IMR-90 (cell line): ENCODE measurements around the gene FAM186B. TPM values are rescaled to one million over a fixed set of nuclear protein-coding genes. Genes with fewer than 3 reads are reported as not detected.

ENCODE experiments used
- ATAC-seq: fragments of 200-7000 bp; cut with Tn5 transposase; 2 replicates; pipeline ENCODE4 v1.9.1; 2020; ENCODE audit warnings: low read depth, mild to moderate bottlenecking, moderate library complexity
- BruUV-seq: library from RNA; stranded (reverse); fragments of 400-500 nt; replicated peaks from 2 replicates; lab custom pipeline; 2021; lab: Mats Ljungman, UMichigan
- CTCF ChIA-PET: fragments of 300-600 bp; formaldehyde crosslinking; extraction: SDS; loops from one replicate; lab custom pipeline; 2021; ENCODE audit warnings: antibody characterized with exemption; lab: Yijun Ruan, JAX
- POLR2A ChIA-PET: fragments of 300-600 bp; sonication (Branson Sonifier 250); formaldehyde crosslinking; loops from one replicate; lab custom pipeline; 2022; ENCODE audit warnings: antibody characterized with exemption; ENCODE audit not compliant: unreplicated experiment; lab: Charles Lee
- DNase-seq: peaks from one replicate; pipeline ENCODE4 v3.0.0; 2013
- H2AFZ ChIP-seq: replicated peaks from 2 replicates; pipeline ENCODE3; 2013; ENCODE audit warnings: low read length, mild to moderate bottlenecking; ENCODE audit not compliant: poor library complexity
- H2AK5ac ChIP-seq: 2 replicates; pipeline ENCODE4 v1.6.1; 2013; ENCODE audit warnings: low read depth, low read length, inconsistent platforms
- H2AK9ac ChIP-seq: replicated peaks from 2 replicates; pipeline ENCODE3; 2013; ENCODE audit warnings: mild to moderate bottlenecking, low read depth, low read length, moderate library complexity; ENCODE audit not compliant: poor library complexity
- H2BK120ac ChIP-seq: 2 replicates; pipeline ENCODE4 v1.6.1; 2013; ENCODE audit warnings: low read depth, low read length, inconsistent platforms
- H2BK15ac ChIP-seq: 3 replicates; pipeline ENCODE4 v1.6.1; 2013; ENCODE audit warnings: low read depth, low read length, inconsistent platforms
- H2BK20ac ChIP-seq: 2 replicates; pipeline ENCODE4 v1.6.1; 2013; ENCODE audit warnings: low read depth, mild to moderate bottlenecking, inconsistent platforms, low read length, moderate library complexity
- H2BK5ac ChIP-seq: 2 replicates; pipeline ENCODE4 v1.6.1; 2013; ENCODE audit warnings: mild to moderate bottlenecking, low read depth, low read length, inconsistent platforms; ENCODE audit not compliant: poor library complexity, severe bottlenecking
- H3K14ac ChIP-seq: replicated peaks from 2 replicates; pipeline ENCODE4 v1.6.1; 2013; ENCODE audit warnings: low read depth, low read length, inconsistent platforms
- H3K18ac ChIP-seq: 2 replicates; pipeline ENCODE4 v1.6.1; 2013; ENCODE audit warnings: low read depth, low read length, control low read depth
- H3K23ac ChIP-seq: 2 replicates; pipeline ENCODE4 v1.6.1; 2013; ENCODE audit warnings: low read depth, low read length, inconsistent platforms
- H3K27ac ChIP-seq: 2 replicates; pipeline ENCODE4 v1.5.1; 2013; ENCODE audit warnings: mild to moderate bottlenecking, control low read depth, low read length; ENCODE audit not compliant: insufficient read depth
- H3K27me3 ChIP-seq: 2 replicates; pipeline ENCODE4 v1.6.1; 2013; ENCODE audit warnings: low read length; ENCODE audit not compliant: control insufficient read depth, insufficient read depth
- H3K36me3 ChIP-seq: 2 replicates; pipeline ENCODE4 v1.6.1; 2013; ENCODE audit warnings: low read length, mixed read lengths; ENCODE audit not compliant: control insufficient read depth, insufficient read depth
- H3K4ac ChIP-seq: 2 replicates; pipeline ENCODE4 v1.6.1; 2013; ENCODE audit warnings: low read depth, low read length, inconsistent platforms
- H3K4me1 ChIP-seq: 2 replicates; pipeline ENCODE4 v1.6.1; 2013; ENCODE audit warnings: low read length, mixed read lengths; ENCODE audit not compliant: control insufficient read depth, insufficient read depth
- H3K4me2 ChIP-seq: 2 replicates; pipeline ENCODE4 v1.6.1; 2013; ENCODE audit warnings: low read depth, mild to moderate bottlenecking, control low read depth, low read length, moderate library complexity
- H3K4me3 ChIP-seq: 2 replicates; pipeline ENCODE4 v1.5.1; 2013; ENCODE audit warnings: low read depth, mild to moderate bottlenecking, control low read depth, low read length, moderate library complexity; ENCODE audit not compliant: insufficient read depth
- H3K56ac ChIP-seq: 2 replicates; pipeline ENCODE4 v1.6.1; 2013; ENCODE audit warnings: low read length, inconsistent platforms; ENCODE audit not compliant: insufficient read depth; ENCODE audit errors: extremely low read depth
- H3K79me1 ChIP-seq, 2 experiments: 2 replicates each; pipeline ENCODE4 v1.6.1; 2013; ENCODE audit warnings: low read length in 2 of 2, inconsistent platforms in 1 of 2, low read depth in 1 of 2
- H3K9ac ChIP-seq: 2 replicates; pipeline ENCODE4 v1.6.1; 2013; ENCODE audit warnings: low read depth, low read length, control low read depth
- H3K9me1 ChIP-seq: 2 replicates; pipeline ENCODE4 v1.6.1; 2013; ENCODE audit warnings: low read length, inconsistent platforms; ENCODE audit not compliant: insufficient read depth
- H3K9me3 ChIP-seq: 2 replicates; pipeline ENCODE4 v1.6.1; 2013; ENCODE audit warnings: low read length; ENCODE audit not compliant: control insufficient read depth, insufficient read depth
- H4K20me1 ChIP-seq: 2 replicates; pipeline ENCODE4 v1.6.1; 2013; ENCODE audit warnings: low read length, inconsistent platforms; ENCODE audit not compliant: insufficient read depth
- H4K5ac ChIP-seq: 2 replicates; pipeline ENCODE4 v1.6.1; 2013; ENCODE audit warnings: mild to moderate bottlenecking, low read depth, low read length, control low read depth
- H4K8ac ChIP-seq, 2 experiments: 2 replicates each; pipeline ENCODE4 v1.6.1; 2013; ENCODE audit warnings: low read depth in 2 of 2, low read length in 2 of 2, control low read depth in 1 of 2, inconsistent platforms in 1 of 2
- H4K91ac ChIP-seq: 2 replicates; pipeline ENCODE4 v1.6.1; 2013; ENCODE audit warnings: low read depth, low read length, inconsistent platforms; ENCODE audit not compliant: insufficient read depth
- BHLHE40 ChIP-seq: fragments of 150-350 bp; IDR thresholded peaks from 2 replicates; pipeline ENCODE4 v1.6.1; 2016; ENCODE audit warnings: mild to moderate bottlenecking, low read depth, low read length
- CEBPB ChIP-seq: IDR thresholded peaks from 2 replicates; pipeline ENCODE4 v1.6.1; 2012; ENCODE audit warnings: low read depth, low read length, improper control_type of control experiment
- CHD1 ChIP-seq: IDR thresholded peaks from 2 replicates; pipeline ENCODE4 v1.6.1; 2012; ENCODE audit warnings: low read depth, low read length, improper control_type of control experiment
- CTCF ChIP-seq: conservative IDR thresholded peaks from 2 replicates; pipeline ENCODE4 v1.5.1; 2012; ENCODE audit warnings: mild to moderate bottlenecking, low read depth, low read length, improper control_type of control experiment
- FOS ChIP-seq: fragments of 150-350 bp; IDR thresholded peaks from 2 replicates; pipeline ENCODE4 v1.6.1; 2016; ENCODE audit warnings: low read depth, low read length
- MAFK ChIP-seq: IDR thresholded peaks from 2 replicates; pipeline ENCODE4 v1.6.1; 2012; ENCODE audit warnings: low read depth, low read length, improper control_type of control experiment
- MAZ ChIP-seq: IDR thresholded peaks from 2 replicates; pipeline ENCODE4 v1.6.1; 2012; ENCODE audit warnings: low read depth, mild to moderate bottlenecking, low read length, improper control_type of control experiment, moderate library complexity, borderline replicate concordance
- MXI1 ChIP-seq: IDR thresholded peaks from 2 replicates; pipeline ENCODE4 v1.6.1; 2012; ENCODE audit warnings: low read depth, mild to moderate bottlenecking, low read length, moderate library complexity, borderline replicate concordance
- NFE2L2 ChIP-seq: fragments of 150-350 bp; IDR thresholded peaks from 2 replicates; pipeline ENCODE4 v1.6.1; 2016; ENCODE audit warnings: low read depth, mild to moderate bottlenecking, low read length
- POLR2A ChIP-seq: IDR thresholded peaks from 2 replicates; pipeline ENCODE4 v1.6.1; 2012; ENCODE audit warnings: mild to moderate bottlenecking, low read depth, low read length
- RAD21 ChIP-seq: IDR thresholded peaks from 2 replicates; pipeline ENCODE4 v1.6.1; 2012; ENCODE audit warnings: low read length, improper control_type of control experiment
- RCOR1 ChIP-seq: IDR thresholded peaks from 2 replicates; pipeline ENCODE4 v1.6.1; 2012; ENCODE audit warnings: mild to moderate bottlenecking, low read length, improper control_type of control experiment; ENCODE audit not compliant: insufficient replicate concordance
- RFX5 ChIP-seq: IDR thresholded peaks from 2 replicates; pipeline ENCODE4 v1.8.0; 2012; ENCODE audit warnings: low read depth, mild to moderate bottlenecking, low read length, moderate library complexity
- SMC3 ChIP-seq: fragments of 150-350 bp; IDR thresholded peaks from 2 replicates; pipeline ENCODE4 v1.6.1; 2016; ENCODE audit warnings: low read depth, mild to moderate bottlenecking, antibody characterized with exemption, low read length, moderate library complexity
- WGBS, 2 experiments: methylation state at CpG; one replicate each; pipeline versions ENCODE4 v1.1.5 to v1.1.7; 2013; ENCODE audit warnings: missing lambda C conversion rate in 2 of 2; ENCODE audit not compliant: insufficient read length in 1 of 2; ENCODE audit errors: extremely low coverage in 2 of 2; 5-methylcytosine and 5-hydroxymethylcytosine counted together
- dilution Hi-C: fragments of 300-500 bp; cut with HindIII; formaldehyde crosslinking; loops from one replicate; pipeline ENCODE4 v1.14.3; 2018; ENCODE audit warnings: low sequenced_read_pairs; ENCODE audit not compliant: unreplicated experiment
- in situ Hi-C: fragments of 300-500 bp; cut with MboI; formaldehyde crosslinking; loops from 3 replicates; pipeline ENCODE4 v1.14.3; 2019; ENCODE audit warnings: low sequenced_read_pairs, inconsistent platforms, mixed read lengths
- intact Hi-C: fragments of 100-400 bp; cut with micrococcal nuclease; formaldehyde crosslinking; loops from 2 replicates; pipeline ENCODE4 v1.10.0; 2022
- polyA plus RNA-seq, 3 experiments: library from polyadenylated mRNA; depleted of rRNA; stranded (reverse); fragments of >200 nt; gene quantifications; 2 replicates each; pipeline ENCODE4 v1.2.3, GENCODE V29; 2012; ENCODE audit warnings: low replicate concordance in 1 of 3
- total RNA-seq: library from RNA; depleted of rRNA; stranded (reverse); fragments of >200 nt; gene quantifications from 2 replicates; pipeline ENCODE4 v1.2.3, GENCODE V29; 2012
- TF ChIP-seq, protein P1 (sequence below): fragments of 150-350 bp; IDR thresholded peaks from 2 replicates; pipeline ENCODE4 v1.6.1; 2017; ENCODE audit warnings: mild to moderate bottlenecking, antibody characterized with exemption, low read length, low read depth
- TF ChIP-seq, protein P2 (sequence below): fragments of 150-350 bp; IDR thresholded peaks from 2 replicates; pipeline ENCODE4 v1.6.1; 2016; ENCODE audit warnings: low read depth, mild to moderate bottlenecking, low read length, moderate library complexity, borderline replicate concordance

FAM186B gene
- total and polyA plus RNA-seq, 2 of the 4 experiments (the other 2 are of a cell fraction), result 0.10 to 0.18 TPM

DNA sequence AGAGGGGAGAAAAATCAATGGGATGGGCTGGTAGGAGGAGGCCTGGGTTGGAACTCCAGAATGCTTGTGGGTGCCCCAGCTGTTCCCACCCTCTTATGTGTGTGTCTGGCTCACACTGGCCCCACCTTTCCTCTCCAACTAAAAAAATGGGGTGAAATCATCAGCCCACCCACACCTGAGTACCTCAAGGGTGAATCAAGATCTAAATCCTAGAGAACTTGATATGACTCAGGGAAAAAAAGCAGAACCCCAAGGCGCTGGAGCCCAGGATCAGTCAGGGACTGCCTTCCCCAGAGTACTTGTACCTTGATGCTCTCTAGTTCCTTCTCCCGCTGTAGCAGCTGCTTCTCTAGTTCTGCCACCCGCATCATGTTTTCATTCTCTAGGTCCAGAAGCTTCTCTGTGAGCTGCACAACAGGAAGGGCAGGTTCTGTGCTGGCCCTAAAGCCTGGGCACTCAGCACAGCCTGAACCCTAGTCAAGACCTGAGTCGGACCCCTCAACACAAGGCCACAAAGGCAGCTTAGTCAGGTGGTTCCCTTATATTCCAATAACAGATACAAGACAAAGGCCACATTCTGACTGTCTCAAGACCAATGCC is 47.6 kb upstream of the FAM186B start:
- intact Hi-C loops (no loop called here), in situ Hi-C loops (no loop called here), dilution Hi-C loops (no loop called here)
- H2AK5ac ChIP-seq, result no peak overlapping the region
- no peak overlapping the region for H3K4ac ChIP-seq
- H3K14ac ChIP-seq, result no peak overlapping the region
- H4K8ac ChIP-seq, result no peak overlapping the region
- ChIA-PET CTCF (no interaction called here), POLR2A (no interaction called here)
- no peak overlapping the region for H2BK5ac ChIP-seq
- H3K4me3 ChIP-seq, result no peak overlapping the region
- H2BK20ac ChIP-seq, result no peak overlapping the region
- WGBS, 2 experiments, result no CpG with 5 or more reads among the region's 4 CpGs
- peaks cover 7 to 11% of the 10 kb centered on the region in 2 experiments; a peak in 3 of 4 replicates for H3K79me1 ChIP-seq
- no peaks in the 10 kb centered on the region for H3K9me3 ChIP-seq
- no peak overlapping the region for H3K18ac ChIP-seq
- H3K56ac ChIP-seq, result no peak overlapping the region
- H3K23ac ChIP-seq, result no peak overlapping the region
- peaks cover 14% of the 10 kb centered on the region for H3K9me1 ChIP-seq
- H3K9ac ChIP-seq, result no peak overlapping the region
- H4K91ac ChIP-seq, result no peak overlapping the region
- H3K27me3 ChIP-seq, result no peaks in the 10 kb centered on the region
- H4K20me1 ChIP-seq, result no peaks in the 10 kb centered on the region
- no peak overlapping the region for H3K4me2 ChIP-seq
- ATAC-seq (no peak), DNase-seq (no peak)
- H2AK9ac ChIP-seq, result no peak overlapping the region
- H2AFZ ChIP-seq, result no peak overlapping the region
- no peak overlapping the region for H2BK120ac ChIP-seq
- H4K5ac ChIP-seq, result no peak overlapping the region
- H3K27ac ChIP-seq, result no peak overlapping the region
- TF ChIP-seq POLR2A, result no peak
- TF ChIP-seq BHLHE40, result no peak
- no peak for TF ChIP-seq SMC3
- TF ChIP-seq NFE2L2, result no peak
- TF ChIP-seq RCOR1, result no peak
- no peak for TF ChIP-seq CHD1
- no peak for TF ChIP-seq CTCF
- no peak for TF ChIP-seq FOS
- TF ChIP-seq, protein P1, sequence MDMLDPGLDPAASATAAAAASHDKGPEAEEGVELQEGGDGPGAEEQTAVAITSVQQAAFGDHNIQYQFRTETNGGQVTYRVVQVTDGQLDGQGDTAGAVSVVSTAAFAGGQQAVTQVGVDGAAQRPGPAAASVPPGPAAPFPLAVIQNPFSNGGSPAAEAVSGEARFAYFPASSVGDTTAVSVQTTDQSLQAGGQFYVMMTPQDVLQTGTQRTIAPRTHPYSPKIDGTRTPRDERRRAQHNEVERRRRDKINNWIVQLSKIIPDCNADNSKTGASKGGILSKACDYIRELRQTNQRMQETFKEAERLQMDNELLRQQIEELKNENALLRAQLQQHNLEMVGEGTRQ, result no peak
- TF ChIP-seq RAD21, result no peak
- TF ChIP-seq MAFK, result no peak
- TF ChIP-seq MXI1, result no peak
- TF ChIP-seq, protein P2, sequence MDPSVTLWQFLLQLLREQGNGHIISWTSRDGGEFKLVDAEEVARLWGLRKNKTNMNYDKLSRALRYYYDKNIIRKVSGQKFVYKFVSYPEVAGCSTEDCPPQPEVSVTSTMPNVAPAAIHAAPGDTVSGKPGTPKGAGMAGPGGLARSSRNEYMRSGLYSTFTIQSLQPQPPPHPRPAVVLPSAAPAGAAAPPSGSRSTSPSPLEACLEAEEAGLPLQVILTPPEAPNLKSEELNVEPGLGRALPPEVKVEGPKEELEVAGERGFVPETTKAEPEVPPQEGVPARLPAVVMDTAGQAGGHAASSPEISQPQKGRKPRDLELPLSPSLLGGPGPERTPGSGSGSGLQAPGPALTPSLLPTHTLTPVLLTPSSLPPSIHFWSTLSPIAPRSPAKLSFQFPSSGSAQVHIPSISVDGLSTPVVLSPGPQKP, result no peak
- no peak for TF ChIP-seq MAZ
- no peak for TF ChIP-seq RFX5
- no peak for TF ChIP-seq CEBPB
- H2BK15ac ChIP-seq, result no peak overlapping the region
- no TSS peak for BruUV-seq
- H3K4me1 ChIP-seq, result no peaks in the 10 kb centered on the region
- peaks cover 63% of the 10 kb centered on the region for H3K36me3 ChIP-seq
